MM.1S (cell line): Measurements from ENCODE around the gene XRCC5.

Experiments used
- EZH2phosphoT487 ChIP-seq: fragments of 300-600 bp; sonication (generic); IDR thresholded peaks from 2 replicates; pipeline ENCODE4 v1.6.1; 2018; ENCODE audit warnings: antibody characterized with exemption, low read length
- TF ChIP-seq, protein P1 (sequence below): fragments of 300-600 bp; sonication (generic); IDR thresholded peaks from 2 replicates; pipeline ENCODE4 v1.5.1; 2016; ENCODE audit warnings: antibody characterized with exemption, low read length, mixed read lengths

GRCh38 chr2:216112926-216113325 lies 3.8 kb downstream of the XRCC5 start:
- TF ChIP-seq, protein P1, sequence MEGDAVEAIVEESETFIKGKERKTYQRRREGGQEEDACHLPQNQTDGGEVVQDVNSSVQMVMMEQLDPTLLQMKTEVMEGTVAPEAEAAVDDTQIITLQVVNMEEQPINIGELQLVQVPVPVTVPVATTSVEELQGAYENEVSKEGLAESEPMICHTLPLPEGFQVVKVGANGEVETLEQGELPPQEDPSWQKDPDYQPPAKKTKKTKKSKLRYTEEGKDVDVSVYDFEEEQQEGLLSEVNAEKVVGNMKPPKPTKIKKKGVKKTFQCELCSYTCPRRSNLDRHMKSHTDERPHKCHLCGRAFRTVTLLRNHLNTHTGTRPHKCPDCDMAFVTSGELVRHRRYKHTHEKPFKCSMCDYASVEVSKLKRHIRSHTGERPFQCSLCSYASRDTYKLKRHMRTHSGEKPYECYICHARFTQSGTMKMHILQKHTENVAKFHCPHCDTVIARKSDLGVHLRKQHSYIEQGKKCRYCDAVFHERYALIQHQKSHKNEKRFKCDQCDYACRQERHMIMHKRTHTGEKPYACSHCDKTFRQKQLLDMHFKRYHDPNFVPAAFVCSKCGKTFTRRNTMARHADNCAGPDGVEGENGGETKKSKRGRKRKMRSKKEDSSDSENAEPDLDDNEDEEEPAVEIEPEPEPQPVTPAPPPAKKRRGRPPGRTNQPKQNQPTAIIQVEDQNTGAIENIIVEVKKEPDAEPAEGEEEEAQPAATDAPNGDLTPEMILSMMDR: no peak
- TF ChIP-seq EZH2phosphoT487: no peak
